WI38 (cell line): ENCODE measurements around the gene UBE2K.
"Not testable (repeated sequence)": the region's sequence is repeated elsewhere in the genome, so short reads cannot be mapped to it uniquely, and the experiment has no call there.

ENCODE experiments used
- H3K4me3 ChIP-seq: 2 replicates; pipeline ENCODE4 v1.5.1; 2011; ENCODE audit warnings: low read depth, mild to moderate bottlenecking, control low read depth, low read length
- TF ChIP-seq, protein P1 (sequence below): IDR thresholded peaks from 2 replicates; pipeline ENCODE4 v1.5.1; 2012; ENCODE audit warnings: low read depth, mild to moderate bottlenecking, control low read depth, low read length

UBE2K gene

GRCh38 chr4:39719804-39720580 is 22.1 kb downstream of the UBE2K start:
- H3K4me3 ChIP-seq, result no peak overlapping the region
- TF ChIP-seq, protein P1, sequence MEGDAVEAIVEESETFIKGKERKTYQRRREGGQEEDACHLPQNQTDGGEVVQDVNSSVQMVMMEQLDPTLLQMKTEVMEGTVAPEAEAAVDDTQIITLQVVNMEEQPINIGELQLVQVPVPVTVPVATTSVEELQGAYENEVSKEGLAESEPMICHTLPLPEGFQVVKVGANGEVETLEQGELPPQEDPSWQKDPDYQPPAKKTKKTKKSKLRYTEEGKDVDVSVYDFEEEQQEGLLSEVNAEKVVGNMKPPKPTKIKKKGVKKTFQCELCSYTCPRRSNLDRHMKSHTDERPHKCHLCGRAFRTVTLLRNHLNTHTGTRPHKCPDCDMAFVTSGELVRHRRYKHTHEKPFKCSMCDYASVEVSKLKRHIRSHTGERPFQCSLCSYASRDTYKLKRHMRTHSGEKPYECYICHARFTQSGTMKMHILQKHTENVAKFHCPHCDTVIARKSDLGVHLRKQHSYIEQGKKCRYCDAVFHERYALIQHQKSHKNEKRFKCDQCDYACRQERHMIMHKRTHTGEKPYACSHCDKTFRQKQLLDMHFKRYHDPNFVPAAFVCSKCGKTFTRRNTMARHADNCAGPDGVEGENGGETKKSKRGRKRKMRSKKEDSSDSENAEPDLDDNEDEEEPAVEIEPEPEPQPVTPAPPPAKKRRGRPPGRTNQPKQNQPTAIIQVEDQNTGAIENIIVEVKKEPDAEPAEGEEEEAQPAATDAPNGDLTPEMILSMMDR, result no peak

DNA sequence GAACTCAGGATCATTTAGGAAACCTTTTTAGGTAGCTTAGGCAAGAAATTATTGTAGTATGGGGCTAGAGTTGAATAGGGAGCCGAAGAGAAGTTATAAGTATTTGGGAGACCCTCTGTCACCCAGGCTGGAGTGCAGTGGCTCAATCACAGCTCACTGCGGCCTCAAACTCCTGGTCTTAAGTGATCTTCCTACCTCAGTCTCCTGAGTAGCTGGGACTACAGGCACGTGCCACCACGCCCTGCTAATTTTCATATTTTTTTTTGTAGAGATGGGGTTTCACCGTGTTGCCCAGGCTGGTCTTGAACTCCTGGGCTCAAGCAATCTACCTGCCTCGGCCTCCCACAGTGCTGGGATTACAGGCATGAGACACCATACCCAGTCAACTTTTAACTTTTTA is 23.3 kb downstream of the UBE2K start:
- not testable (repeated sequence) for H3K4me3 ChIP-seq

DNA sequence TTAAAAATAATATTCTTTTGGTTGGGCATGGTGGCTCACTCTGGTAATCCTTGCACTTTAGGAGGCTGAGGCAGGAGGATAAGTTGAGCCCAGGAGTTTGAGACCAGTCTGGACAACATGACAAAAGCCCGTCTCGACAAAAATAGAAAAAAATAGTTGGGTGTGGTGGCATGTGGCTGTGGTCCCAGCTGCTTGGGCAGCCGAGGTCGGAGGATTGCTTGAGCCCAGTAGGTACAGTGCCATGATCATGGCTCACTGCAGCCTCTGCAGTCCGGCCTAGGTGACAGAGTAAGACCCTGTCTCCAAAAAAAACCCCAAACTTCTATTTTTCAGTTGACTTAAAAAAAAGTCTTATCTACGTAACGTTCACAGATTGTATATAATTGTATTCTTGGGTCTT is 23.9 kb downstream of the UBE2K start:
- H3K4me3 ChIP-seq, result no peak overlapping the region
- TF ChIP-seq, protein P1, result no peak

GRCh38 chr4:39729557-39729956 is 31.6 kb downstream of the UBE2K start:
- TF ChIP-seq, protein P1, result no peak
- no peak overlapping the region for H3K4me3 ChIP-seq

DNA sequence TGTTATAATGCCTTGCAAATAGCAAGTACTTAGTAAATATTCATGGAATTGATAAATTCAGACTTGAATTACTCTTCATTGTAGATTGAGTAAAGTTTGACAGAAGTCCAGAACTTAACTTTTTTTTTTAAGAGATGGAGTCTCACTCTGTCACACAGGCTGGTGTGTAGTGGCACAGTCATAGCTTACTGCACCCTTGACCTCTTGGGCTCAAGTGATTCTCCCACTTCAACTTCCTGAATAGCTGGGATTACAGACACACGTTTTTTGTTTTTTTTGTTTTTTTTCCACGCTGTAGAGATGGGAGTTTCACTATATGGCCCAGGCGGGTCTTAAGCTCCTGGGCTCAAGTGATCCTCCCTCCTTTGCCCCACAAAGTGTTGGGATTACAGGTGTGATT is 32.1 kb downstream of the UBE2K start:
- TF ChIP-seq, protein P1, result no peak
- H3K4me3 ChIP-seq, result no peak overlapping the region

DNA sequence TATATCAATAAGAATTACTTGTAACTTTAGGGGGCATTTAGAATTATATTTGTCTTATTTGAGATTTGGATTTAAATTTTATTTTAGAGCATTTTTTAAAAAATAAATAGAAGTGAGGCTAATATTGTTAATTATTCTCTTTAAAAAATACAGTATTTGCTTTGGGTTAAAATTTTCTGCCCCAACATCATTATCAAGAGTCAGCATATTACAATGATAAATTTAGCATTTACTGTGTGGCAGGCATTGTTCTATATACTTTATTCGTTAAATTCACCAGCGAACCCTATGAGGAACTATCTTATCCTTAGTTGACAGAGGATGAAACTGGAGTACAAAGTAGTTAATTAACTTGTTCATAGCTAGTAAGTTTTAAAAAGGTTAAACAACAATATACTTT is 34.0 kb downstream of the UBE2K start:
- TF ChIP-seq, protein P1, result no peak
- no peak overlapping the region for H3K4me3 ChIP-seq

DNA sequence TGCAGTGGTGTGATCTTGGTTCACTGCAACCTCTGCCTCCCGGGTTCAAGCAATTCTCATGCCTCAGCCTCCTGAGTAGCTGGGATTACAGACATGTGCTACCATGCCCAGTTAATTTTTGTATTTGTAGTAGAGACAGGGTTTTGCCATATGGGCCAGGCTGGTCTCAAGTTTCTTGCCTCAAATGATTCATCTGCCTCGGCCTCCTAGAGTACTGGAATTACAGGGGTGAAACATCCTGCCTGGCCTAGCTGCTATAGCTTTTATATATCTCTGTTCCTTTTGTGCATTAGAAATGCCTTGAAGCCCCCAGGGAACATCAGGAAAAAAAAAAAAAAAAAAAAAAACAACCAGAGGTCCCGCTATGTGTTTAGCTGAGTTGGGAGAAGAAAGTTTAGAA is 34.8 kb downstream of the UBE2K start:
- TF ChIP-seq, protein P1, result no peak
- H3K4me3 ChIP-seq, result no peak overlapping the region

- H3K4me3 ChIP-seq, result not testable (repeated sequence)
These were observed 41.7 kb downstream of the UBE2K start for GRCh38 chr4:39739591-39739990.
